Gastroesophageal sphincter (tissue), 3 donors: ENCODE measurements around the gene CCRL2.

Experiments
- POLR2A ChIP-seq, 2 donors: fragments of 450-650 bp; IDR thresholded peaks; one replicate each; pipeline ENCODE4 v1.6.1; 2017; ENCODE audit warnings: antibody characterized with exemption in 2 of 2, mild to moderate bottlenecking in 2 of 2, moderate library complexity in 1 of 2
- POLR2AphosphoS5 ChIP-seq: sonication (generic); formaldehyde crosslinking; IDR thresholded peaks from one replicate; pipeline ENCODE4 v1.6.1; 2017; ENCODE audit warnings: antibody characterized with exemption
- TF ChIP-seq, protein P1 (sequence below), 4 experiments: fragments of 200-600 bp in 2 of 4; fragments of 450-650 bp in 2 of 4; sonication (generic) in 1 of 4; IDR thresholded peaks; one replicate each; pipeline ENCODE4 v1.5.1; 2017 to 2019; ENCODE audit warnings: antibody characterized with exemption in 4 of 4, mild to moderate bottlenecking in 2 of 4, moderate library complexity in 2 of 4

DNA sequence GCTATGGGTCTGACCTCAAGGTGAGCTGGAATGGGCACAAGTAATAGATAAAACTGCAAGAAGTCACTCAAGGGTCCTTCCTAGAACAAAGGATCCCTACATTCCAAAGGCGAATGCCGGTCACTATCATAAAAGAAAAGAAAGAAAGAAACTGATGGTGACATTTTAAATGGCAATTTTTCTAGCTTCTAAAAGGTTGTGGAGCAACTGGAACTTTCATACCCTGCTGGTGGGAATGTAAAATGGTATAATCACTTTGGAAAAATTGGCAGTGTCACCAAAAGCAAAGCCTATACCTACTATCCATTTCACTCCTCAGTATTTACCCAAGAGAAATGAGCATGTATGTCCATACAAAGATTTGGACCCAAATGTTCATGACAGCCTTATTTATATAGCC is 4.2 kb downstream of the CCRL2 start:
- TF ChIP-seq POLR2A (IDR thresholded peaks at IDR 0.05) (no peak), POLR2AphosphoS5 (no peak)
- TF ChIP-seq, protein P1, sequence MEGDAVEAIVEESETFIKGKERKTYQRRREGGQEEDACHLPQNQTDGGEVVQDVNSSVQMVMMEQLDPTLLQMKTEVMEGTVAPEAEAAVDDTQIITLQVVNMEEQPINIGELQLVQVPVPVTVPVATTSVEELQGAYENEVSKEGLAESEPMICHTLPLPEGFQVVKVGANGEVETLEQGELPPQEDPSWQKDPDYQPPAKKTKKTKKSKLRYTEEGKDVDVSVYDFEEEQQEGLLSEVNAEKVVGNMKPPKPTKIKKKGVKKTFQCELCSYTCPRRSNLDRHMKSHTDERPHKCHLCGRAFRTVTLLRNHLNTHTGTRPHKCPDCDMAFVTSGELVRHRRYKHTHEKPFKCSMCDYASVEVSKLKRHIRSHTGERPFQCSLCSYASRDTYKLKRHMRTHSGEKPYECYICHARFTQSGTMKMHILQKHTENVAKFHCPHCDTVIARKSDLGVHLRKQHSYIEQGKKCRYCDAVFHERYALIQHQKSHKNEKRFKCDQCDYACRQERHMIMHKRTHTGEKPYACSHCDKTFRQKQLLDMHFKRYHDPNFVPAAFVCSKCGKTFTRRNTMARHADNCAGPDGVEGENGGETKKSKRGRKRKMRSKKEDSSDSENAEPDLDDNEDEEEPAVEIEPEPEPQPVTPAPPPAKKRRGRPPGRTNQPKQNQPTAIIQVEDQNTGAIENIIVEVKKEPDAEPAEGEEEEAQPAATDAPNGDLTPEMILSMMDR (IDR thresholded peaks at IDR 0.05): no peak
